Trophoblast cell (in vitro differentiated cells and primary cell): ENCODE measurements around the gene TRIM47.

Experiments
- DNase-seq, 2 donors: peaks; one replicate each; pipeline ENCODE4 v3.0.0-alpha.2; 2016
- H2AFZ ChIP-seq: 2 replicates; pipeline ENCODE4 v1.6.1; 2013; ENCODE audit warnings: low read length, moderate library complexity, mild to moderate bottlenecking; ENCODE audit not compliant: insufficient read depth, poor library complexity
- H2AK5ac ChIP-seq: 2 replicates; pipeline ENCODE4 v1.6.1; 2013; ENCODE audit warnings: mild to moderate bottlenecking, low read length
- H2BK120ac ChIP-seq: 2 replicates; pipeline ENCODE4 v1.6.1; 2013; ENCODE audit warnings: low read length, mild to moderate bottlenecking, moderate library complexity; ENCODE audit not compliant: insufficient read depth, poor library complexity
- H2BK12ac ChIP-seq: 2 replicates; pipeline ENCODE4 v1.6.1; 2013; ENCODE audit warnings: mild to moderate bottlenecking, low read length, moderate library complexity
- H2BK5ac ChIP-seq: 2 replicates; pipeline ENCODE4 v1.6.1; 2013; ENCODE audit warnings: low read length, low read depth, moderate library complexity, mild to moderate bottlenecking; ENCODE audit not compliant: poor library complexity
- H3K14ac ChIP-seq: 2 replicates; pipeline ENCODE4 v1.6.1; 2013; ENCODE audit warnings: mild to moderate bottlenecking, low read length
- H3K18ac ChIP-seq: 2 replicates; pipeline ENCODE4 v1.6.1; 2013; ENCODE audit warnings: mild to moderate bottlenecking, low read length
- H3K23ac ChIP-seq: 2 replicates; pipeline ENCODE4 v1.6.1; 2013; ENCODE audit warnings: low read length
- H3K27ac ChIP-seq: 2 replicates; pipeline ENCODE4 v1.5.1; 2013; ENCODE audit warnings: low read depth, mild to moderate bottlenecking, inconsistent platforms, low read length, moderate library complexity
- H3K27me3 ChIP-seq: 2 replicates; pipeline ENCODE4 v1.6.1; 2013; ENCODE audit warnings: inconsistent platforms, mild to moderate bottlenecking, low read length, moderate library complexity; ENCODE audit not compliant: insufficient read depth
- H3K36me3 ChIP-seq, 2 experiments: 1 replicate in 1 of 2; 2 replicates in 1 of 2; pipeline ENCODE4 v1.6.1; 2013; ENCODE audit warnings: low read length in 2 of 2, mild to moderate bottlenecking in 2 of 2, moderate library complexity in 1 of 2; ENCODE audit not compliant: insufficient read depth in 2 of 2, control insufficient read depth in 1 of 2
- H3K4ac ChIP-seq: 2 replicates; pipeline ENCODE4 v1.6.1; 2013; ENCODE audit warnings: low read depth, mild to moderate bottlenecking, low read length, moderate library complexity
- H3K4me1 ChIP-seq, 2 experiments: 1 replicate in 1 of 2; 2 replicates in 1 of 2; pipeline ENCODE4 v1.6.1; 2013; ENCODE audit warnings: low read length in 2 of 2, mild to moderate bottlenecking in 2 of 2, moderate library complexity in 1 of 2; ENCODE audit not compliant: insufficient read depth in 2 of 2, control insufficient read depth in 1 of 2
- H3K4me2 ChIP-seq: 2 replicates; pipeline ENCODE4 v1.6.1; 2013; ENCODE audit warnings: inconsistent platforms, mild to moderate bottlenecking, low read length, moderate library complexity
- H3K4me3 ChIP-seq: 2 replicates; pipeline ENCODE4 v1.5.1; 2013; ENCODE audit warnings: mild to moderate bottlenecking, low read depth, low read length, inconsistent platforms
- H3K79me1 ChIP-seq: one replicate; pipeline ENCODE4 v1.6.1; 2013; ENCODE audit warnings: low read length
- H3K79me2 ChIP-seq: 2 replicates; pipeline ENCODE4 v1.6.1; 2013; ENCODE audit warnings: low read length, mild to moderate bottlenecking; ENCODE audit not compliant: control insufficient read depth, insufficient read depth, poor library complexity
- H3K9ac ChIP-seq: 2 replicates; pipeline ENCODE4 v1.6.1; 2013; ENCODE audit warnings: mild to moderate bottlenecking, low read length
- H3K9me3 ChIP-seq: 2 replicates; pipeline ENCODE4 v1.6.1; 2013; ENCODE audit warnings: low read depth, mild to moderate bottlenecking, control low read depth, inconsistent platforms, low read length; ENCODE audit not compliant: insufficient read depth
- H4K12ac ChIP-seq: 2 replicates; pipeline ENCODE4 v1.6.1; 2013; ENCODE audit warnings: low read depth, mild to moderate bottlenecking, low read length, moderate library complexity
- H4K8ac ChIP-seq: 2 replicates; pipeline ENCODE4 v1.6.1; 2013; ENCODE audit warnings: low read depth, mild to moderate bottlenecking, low read length, moderate library complexity
- H4K91ac ChIP-seq: one replicate; pipeline ENCODE4 v1.6.1; 2013; ENCODE audit warnings: low read depth, mild to moderate bottlenecking, low read length, moderate library complexity
- WGBS: extraction: QIAGEN DNeasy Blood & Tissue Kit; methylation state at CpG from one replicate; pipeline ENCODE4 v1.1.7; 2013; ENCODE audit warnings: missing lambda C conversion rate; ENCODE audit not compliant: insufficient read length, insufficient coverage; ENCODE audit errors: extremely low coverage; 5-methylcytosine and 5-hydroxymethylcytosine counted together

Gene TRIM47

GRCh38 chr17:75835654-75835987 lies 42.8 kb downstream of the TRIM47 start:
- H3K14ac ChIP-seq, result no peak overlapping the region
- no peaks in the 10 kb centered on the region for H3K36me3 ChIP-seq
- no peak overlapping the region for H2AK5ac ChIP-seq
- no peak overlapping the region for H2AFZ ChIP-seq
- DNase-seq, result no peak
- no peak overlapping the region for H3K27ac ChIP-seq
- H3K4ac ChIP-seq, result no peak overlapping the region
- H3K4me1 ChIP-seq, result no peaks in the 10 kb centered on the region
- H3K4me3 ChIP-seq, result no peak overlapping the region
- H3K79me2 ChIP-seq, result no peaks in the 10 kb centered on the region
- no peak overlapping the region for H4K91ac ChIP-seq
- H4K8ac ChIP-seq, result no peak overlapping the region
- no peak overlapping the region for H3K18ac ChIP-seq
- H2BK5ac ChIP-seq, result no peak overlapping the region
- no peak overlapping the region for H2BK120ac ChIP-seq
- WGBS, result no CpG with 5 or more reads among the region's 9 CpGs
- no peaks in the 10 kb centered on the region for H3K79me1 ChIP-seq
- no peak overlapping the region for H4K12ac ChIP-seq
- no peaks in the 10 kb centered on the region for H3K27me3 ChIP-seq
- H3K4me2 ChIP-seq, result no peak overlapping the region
- H3K9me3 ChIP-seq, result peaks cover 4% of the 10 kb centered on the region
- no peak overlapping the region for H2BK12ac ChIP-seq
- no peak overlapping the region for H3K9ac ChIP-seq
- no peak overlapping the region for H3K23ac ChIP-seq

- Histone ChIP-seq H3K18ac (no peak overlapping the region), H3K4me1 (no peaks in the 10 kb centered on the region), H3K4ac (no peak overlapping the region), H3K4me3 (no peak overlapping the region), H2AK5ac (no peak overlapping the region), H3K27me3 (no peaks in the 10 kb centered on the region), H3K9me3 (peaks cover 4% of the 10 kb centered on the region), H4K91ac (no peak overlapping the region), H4K8ac (no peak overlapping the region), H3K14ac (no peak overlapping the region), H2BK12ac (no peak overlapping the region), H3K79me2 (no peaks in the 10 kb centered on the region), H3K79me1 (no peaks in the 10 kb centered on the region), H2AFZ (no peak overlapping the region), H3K23ac (no peak overlapping the region), H4K12ac (no peak overlapping the region), H3K36me3 (no peaks in the 10 kb centered on the region), H3K9ac (no peak overlapping the region), H3K4me2 (no peak overlapping the region), H2BK120ac (no peak overlapping the region), H2BK5ac (no peak overlapping the region), H3K27ac (no peak overlapping the region)
- no peak for DNase-seq
- WGBS, result no CpG with 5 or more reads among the region's 24 CpGs
These were observed 43.3 kb downstream of the TRIM47 start for GRCh38 chr17:75834928-75835653.

GRCh38 chr17:75834279-75834920 lies 44.0 kb downstream of the TRIM47 start:
- H2BK12ac ChIP-seq, result no peak overlapping the region
- WGBS, result no CpG with 5 or more reads among the region's 25 CpGs

GRCh38 chr17:75832652-75833400 lies 45.6 kb downstream of the TRIM47 start:
- H3K9ac ChIP-seq, result no peak overlapping the region
- H4K12ac ChIP-seq, result no peak overlapping the region
- no peak overlapping the region for H2BK12ac ChIP-seq
- H3K36me3 ChIP-seq, result no peaks in the 10 kb centered on the region
- no peak overlapping the region for H3K23ac ChIP-seq
- H3K79me2 ChIP-seq, result no peaks in the 10 kb centered on the region
- H3K79me1 ChIP-seq, result no peaks in the 10 kb centered on the region
- H3K4me1 ChIP-seq, result no peaks in the 10 kb centered on the region
- peaks cover 4% of the 10 kb centered on the region for H3K9me3 ChIP-seq
- no peak overlapping the region for H4K8ac ChIP-seq
- no peaks in the 10 kb centered on the region for H3K27me3 ChIP-seq
- H2BK5ac ChIP-seq, result no peak overlapping the region
- H2AK5ac ChIP-seq, result no peak overlapping the region
- H3K4me2 ChIP-seq, result no peak overlapping the region
- peak overlapping the region; percentile 26 for H2AFZ ChIP-seq
- no peak overlapping the region for H2BK120ac ChIP-seq
- H3K18ac ChIP-seq, result no peak overlapping the region
- H3K14ac ChIP-seq, result no peak overlapping the region
- no peak overlapping the region for H3K27ac ChIP-seq
- H3K4me3 ChIP-seq, result no peak overlapping the region
- WGBS, result no CpG with 5 or more reads among the region's 20 CpGs
- no peak overlapping the region for H4K91ac ChIP-seq
- no peak overlapping the region for H3K4ac ChIP-seq
- DNase-seq, result no peak

More at GRCh38 chr17:75834279-75834920, 44.0 kb downstream of the TRIM47 start:
- Histone ChIP-seq H3K4ac (no peak overlapping the region), H3K9me3 (peaks cover 4% of the 10 kb centered on the region), H3K18ac (no peak overlapping the region), H4K91ac (no peak overlapping the region), H3K36me3 (no peaks in the 10 kb centered on the region), H3K9ac (no peak overlapping the region), H3K27ac (no peak overlapping the region), H3K79me2 (no peaks in the 10 kb centered on the region), H2AK5ac (no peak overlapping the region), H3K27me3 (no peaks in the 10 kb centered on the region), H4K12ac (no peak overlapping the region), H2BK5ac (no peak overlapping the region), H3K14ac (no peak overlapping the region), H3K79me1 (no peaks in the 10 kb centered on the region), H2BK120ac (no peak overlapping the region), H4K8ac (no peak overlapping the region), H2AFZ (no peak overlapping the region), H3K4me3 (no peak overlapping the region), H3K4me2 (no peak overlapping the region), H3K4me1 (no peaks in the 10 kb centered on the region), H3K23ac (no peak overlapping the region)
- no peak for DNase-seq
